Measurements from ENCODE around the gene DACT1.

GRCh38 chr14:58634406-58635090 is 3.2 kb upstream of the DACT1 start:
- TF ChIP-seq EZH2 (IDR thresholded peaks at IDR 0.05; ENCODE audit: borderline replicate concordance, insufficient read depth, low read length, poor library complexity, severe bottlenecking) (no peak), EP300 (conservative IDR thresholded peaks at IDR 0.05; ENCODE audit: poor library complexity, severe bottlenecking) (no peak), POLR2AphosphoS5 (IDR thresholded peaks at IDR 0.05) (no peak), CTCF (IDR thresholded peaks at IDR 0.05; ENCODE audit: poor library complexity, severe bottlenecking) (no peak), TAF1 (IDR thresholded peaks at IDR 0.05; ENCODE audit: low read depth) (no peak), REST (IDR thresholded peaks at IDR 0.05; ENCODE audit: borderline replicate concordance) (no peak), RAD21 (conservative IDR thresholded peaks at IDR 0.05) (no peak), MXI1 (conservative IDR thresholded peaks at IDR 0.05; ENCODE audit: poor library complexity, severe bottlenecking) (no peak)
